Measurements from ENCODE around the gene RAPGEF1. TPM values are rescaled to one million over a fixed set of nuclear protein-coding genes. Genes with fewer than 3 reads are reported as not detected.
A peak's percentile ranks its signal among the peaks of the same experiment; 100 is the strongest.

RAPGEF1 gene
- total RNA-seq, 3 donors from 2014 or later, result 67.1 to 103 (median 84.2) TPM

DNA sequence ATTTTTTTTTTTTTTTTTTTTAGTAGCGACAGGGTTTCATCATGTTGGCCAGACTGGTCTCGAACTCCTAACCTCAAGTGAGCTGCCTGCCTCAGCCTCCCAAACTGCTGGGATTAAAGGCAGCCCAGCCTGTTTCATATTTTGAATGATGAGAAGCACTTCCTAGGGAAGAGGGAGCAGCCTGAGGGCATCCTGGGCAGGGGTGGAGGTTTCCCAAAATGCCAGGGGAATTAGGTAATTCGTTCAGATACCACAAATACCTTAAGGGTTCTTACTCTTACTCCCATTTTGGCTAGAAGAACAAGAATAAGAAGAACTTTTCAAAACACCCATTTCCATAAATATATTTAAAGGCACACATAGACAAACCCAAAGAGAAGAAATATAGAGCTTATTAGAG is 29.5 kb upstream of the RAPGEF1 start:
- intact Hi-C loops (cut with DNase I, micrococcal nuclease), result loop anchor here (10.0 kb wide), 2 partner anchors 465 to 485 kb away; no protein-coding TSS in a partner anchor
- ATAC-seq, result no peak
- Histone ChIP-seq H3K4me3 (no peak overlapping the region), H3K4me1 (ENCODE audit: low read depth) (no peaks in the 10 kb centered on the region), H3K36me3 (ENCODE audit: low read depth) (no peaks in the 10 kb centered on the region), H3K9me3 (no peaks in the 10 kb centered on the region)
- DNase-seq, result no peak
- TF ChIP-seq, protein P1, sequence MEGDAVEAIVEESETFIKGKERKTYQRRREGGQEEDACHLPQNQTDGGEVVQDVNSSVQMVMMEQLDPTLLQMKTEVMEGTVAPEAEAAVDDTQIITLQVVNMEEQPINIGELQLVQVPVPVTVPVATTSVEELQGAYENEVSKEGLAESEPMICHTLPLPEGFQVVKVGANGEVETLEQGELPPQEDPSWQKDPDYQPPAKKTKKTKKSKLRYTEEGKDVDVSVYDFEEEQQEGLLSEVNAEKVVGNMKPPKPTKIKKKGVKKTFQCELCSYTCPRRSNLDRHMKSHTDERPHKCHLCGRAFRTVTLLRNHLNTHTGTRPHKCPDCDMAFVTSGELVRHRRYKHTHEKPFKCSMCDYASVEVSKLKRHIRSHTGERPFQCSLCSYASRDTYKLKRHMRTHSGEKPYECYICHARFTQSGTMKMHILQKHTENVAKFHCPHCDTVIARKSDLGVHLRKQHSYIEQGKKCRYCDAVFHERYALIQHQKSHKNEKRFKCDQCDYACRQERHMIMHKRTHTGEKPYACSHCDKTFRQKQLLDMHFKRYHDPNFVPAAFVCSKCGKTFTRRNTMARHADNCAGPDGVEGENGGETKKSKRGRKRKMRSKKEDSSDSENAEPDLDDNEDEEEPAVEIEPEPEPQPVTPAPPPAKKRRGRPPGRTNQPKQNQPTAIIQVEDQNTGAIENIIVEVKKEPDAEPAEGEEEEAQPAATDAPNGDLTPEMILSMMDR (IDR thresholded peaks at IDR 0.05), result no peak

DNA sequence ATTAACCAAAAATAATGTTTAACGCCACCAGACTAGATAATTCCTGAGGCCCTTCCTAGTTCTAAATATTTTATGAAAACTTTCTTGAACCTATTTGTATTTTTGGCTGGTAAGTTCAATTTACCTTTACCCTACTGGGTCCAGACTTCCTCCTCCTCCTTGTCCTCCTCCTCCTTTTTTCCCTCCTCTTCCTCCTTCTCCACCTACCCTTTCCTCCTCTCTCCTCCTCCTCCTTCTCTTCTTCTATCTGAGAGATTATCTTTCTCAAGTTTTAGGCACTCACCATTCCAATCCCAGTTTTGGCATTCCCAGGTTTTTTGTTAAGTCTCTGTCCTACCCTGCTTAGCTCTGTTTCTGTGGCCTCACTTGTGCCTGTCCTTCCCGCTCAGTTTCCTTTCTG is 24.7 kb upstream of the RAPGEF1 start:
- Histone ChIP-seq H3K36me3 (ENCODE audit: low read depth) (no peaks in the 10 kb centered on the region), H3K4me1 (ENCODE audit: low read depth) (peaks cover 2% of the 10 kb centered on the region), H3K4me3 (no peak overlapping the region), H3K9me3 (no peaks in the 10 kb centered on the region)
- intact Hi-C loops (cut with DNase I, micrococcal nuclease), result loop anchor here (10.0 kb wide), 2 partner anchors 470 to 490 kb away; no protein-coding TSS in a partner anchor
- DNase-seq (no peak), ATAC-seq (no peak)
- TF ChIP-seq, protein P1 (IDR thresholded peaks at IDR 0.05), result no peak

DNA sequence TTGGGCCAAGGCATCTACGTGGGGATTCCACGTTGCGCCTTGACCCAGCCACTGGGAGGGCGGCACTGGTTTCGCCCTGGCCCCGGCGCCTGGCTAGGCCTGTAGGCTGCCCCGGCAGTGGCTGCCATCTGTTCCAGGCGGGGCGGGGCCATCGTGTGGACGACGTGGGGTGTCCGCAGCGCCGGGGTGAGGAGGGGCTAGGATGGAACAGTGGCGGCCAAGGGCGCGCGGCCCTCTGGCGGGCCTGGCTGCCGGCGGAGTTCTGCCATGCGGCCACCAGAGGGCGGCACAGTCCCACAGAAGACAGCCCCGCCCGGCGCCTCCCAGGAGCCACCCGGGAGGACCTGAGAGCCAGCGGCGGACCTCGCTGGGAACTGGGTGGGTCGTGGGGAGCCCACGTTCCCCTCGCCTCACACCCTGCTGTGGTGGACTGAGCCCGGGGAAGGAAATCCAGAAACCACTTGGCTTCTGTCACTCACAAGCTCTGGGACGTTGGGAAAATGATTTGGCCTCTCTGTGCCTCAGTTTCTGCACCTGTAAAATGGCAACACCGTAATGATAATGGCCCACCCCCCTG is 22.6 kb upstream of the RAPGEF1 start:
- TF ChIP-seq, protein P1 (IDR thresholded peaks at IDR 0.05), result peak; percentile 95
- Histone ChIP-seq H3K4me1 (ENCODE audit: low read depth) (peaks cover 2% of the 10 kb centered on the region), H3K9me3 (no peaks in the 10 kb centered on the region), H3K4me3 (no peak overlapping the region), H3K36me3 (ENCODE audit: low read depth) (no peaks in the 10 kb centered on the region)
- DNase-seq, result peak; percentile 69 to 82 (median 77)
- ATAC-seq, result peak; percentile 98
- intact Hi-C loops (cut with DNase I, micrococcal nuclease), result loop anchor here (10.0 kb wide), 2 partner anchors 472 to 492 kb away; no protein-coding TSS in a partner anchor

DNA sequence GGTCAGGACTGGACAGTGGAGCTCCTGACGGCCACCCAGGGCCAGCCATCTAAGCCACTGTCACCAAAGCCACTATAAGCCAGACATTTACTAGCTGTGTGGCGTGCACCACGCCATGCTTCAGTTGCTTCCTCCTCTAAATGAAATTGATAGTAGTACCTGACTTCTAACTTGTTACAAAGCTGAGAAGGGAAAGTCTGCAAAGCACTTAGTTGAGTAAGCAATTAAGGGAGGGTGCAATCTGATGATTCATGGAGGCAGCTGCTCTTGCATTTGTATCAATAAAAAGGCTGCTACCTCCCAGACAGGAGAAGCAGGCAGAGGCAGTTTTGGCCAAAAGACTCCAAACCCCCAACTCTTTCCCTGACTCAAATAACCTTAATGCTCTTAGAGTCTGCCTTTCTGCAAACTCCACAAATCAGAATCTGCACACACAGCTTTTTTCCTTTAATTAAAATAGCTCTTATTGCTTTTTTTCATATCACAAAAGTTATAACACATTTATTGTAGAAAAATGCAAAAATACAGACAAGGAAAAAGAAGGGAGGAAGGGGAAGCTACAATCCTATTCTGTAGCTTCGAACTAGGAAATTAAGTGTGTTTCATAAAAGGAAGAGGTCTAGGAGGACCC is 19.3 kb upstream of the RAPGEF1 start:
- no peaks in the 10 kb centered on the region for H3K36me3 ChIP-seq (ENCODE audit: low read depth)
- peaks cover 2% of the 10 kb centered on the region for H3K4me1 ChIP-seq (ENCODE audit: low read depth)
- DNase-seq (no peak), ATAC-seq (no peak)
- intact Hi-C loops (cut with DNase I, micrococcal nuclease), result no loop called here
- H3K4me3 ChIP-seq, result no peak overlapping the region
- no peaks in the 10 kb centered on the region for H3K9me3 ChIP-seq
- TF ChIP-seq, protein P1 (IDR thresholded peaks at IDR 0.05), result no peak

DNA sequence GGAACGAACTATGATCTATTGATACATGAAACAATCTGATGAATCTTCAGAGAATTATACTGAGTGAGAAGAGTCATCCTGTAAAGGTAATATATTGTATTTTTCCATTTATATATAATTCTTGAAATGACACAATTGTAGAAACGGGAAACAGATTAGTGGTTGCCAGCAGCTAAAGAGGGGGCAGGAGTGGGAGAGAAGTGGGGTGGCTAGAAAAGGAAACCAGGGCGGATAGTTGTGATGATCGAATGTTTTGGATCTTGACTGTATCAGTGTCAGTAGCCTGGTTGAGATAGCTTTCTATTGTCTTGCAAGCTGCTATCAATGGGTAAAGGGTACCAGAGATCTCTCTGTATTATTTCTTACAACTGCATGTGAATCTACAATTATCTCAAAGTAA is 17.7 kb upstream of the RAPGEF1 start:
- peaks cover 1% of the 10 kb centered on the region for H3K4me1 ChIP-seq (ENCODE audit: low read depth)
- DNase-seq, result no peak
- no peak overlapping the region for H3K4me3 ChIP-seq
- intact Hi-C loops (cut with DNase I, micrococcal nuclease), result no loop called here
- no peaks in the 10 kb centered on the region for H3K9me3 ChIP-seq
- no peak for ATAC-seq
- no peaks in the 10 kb centered on the region for H3K36me3 ChIP-seq (ENCODE audit: low read depth)
- TF ChIP-seq, protein P1 (IDR thresholded peaks at IDR 0.05), result no peak

Data from mucosa of descending colon (tissue), 3 donors.